WERI-Rb-1 (cell line): ENCODE measurements around the gene NTRK3.

Experiments
- DNase-seq: peaks from one replicate; pipeline ENCODE4 v3.0.0-alpha.2; 2020
- H3K27ac ChIP-seq: fragments of 250-450 bp; sonication (Bioruptor Pico); 2 replicates; pipeline ENCODE4 v1.5.1; 2020; ENCODE audit warnings: mild to moderate bottlenecking, moderate library complexity
- H3K27me3 ChIP-seq: fragments of 250-450 bp; sonication (Bioruptor Pico); 2 replicates; pipeline ENCODE4 v1.5.1; 2021; ENCODE audit warnings: mild to moderate bottlenecking, low read depth, moderate library complexity; ENCODE audit not compliant: insufficient read depth, severe bottlenecking
- H3K36me3 ChIP-seq: fragments of 250-450 bp; sonication (Bioruptor Pico); 2 replicates; pipeline ENCODE4 v1.5.1; 2020; ENCODE audit warnings: mild to moderate bottlenecking, moderate library complexity
- H3K4me3 ChIP-seq: 2 replicates; pipeline ENCODE4 v1.5.1; 2011; ENCODE audit warnings: low read depth, mild to moderate bottlenecking, control low read depth, low read length
- H3K9me3 ChIP-seq: fragments of 250-450 bp; sonication (Bioruptor Pico); 2 replicates; pipeline ENCODE4 v1.5.1; 2021; ENCODE audit warnings: mild to moderate bottlenecking, moderate library complexity; ENCODE audit not compliant: severe bottlenecking
- TF ChIP-seq, protein P1 (sequence below): IDR thresholded peaks from 2 replicates; pipeline ENCODE4 v1.5.1; 2011; ENCODE audit warnings: low read depth, mild to moderate bottlenecking, control low read depth, inconsistent platforms, low read length

Gene NTRK3

GRCh38 chr15:88057836-88058235, 198.7 kb downstream of the NTRK3 start:
- no peak for DNase-seq
- TF ChIP-seq, protein P1, sequence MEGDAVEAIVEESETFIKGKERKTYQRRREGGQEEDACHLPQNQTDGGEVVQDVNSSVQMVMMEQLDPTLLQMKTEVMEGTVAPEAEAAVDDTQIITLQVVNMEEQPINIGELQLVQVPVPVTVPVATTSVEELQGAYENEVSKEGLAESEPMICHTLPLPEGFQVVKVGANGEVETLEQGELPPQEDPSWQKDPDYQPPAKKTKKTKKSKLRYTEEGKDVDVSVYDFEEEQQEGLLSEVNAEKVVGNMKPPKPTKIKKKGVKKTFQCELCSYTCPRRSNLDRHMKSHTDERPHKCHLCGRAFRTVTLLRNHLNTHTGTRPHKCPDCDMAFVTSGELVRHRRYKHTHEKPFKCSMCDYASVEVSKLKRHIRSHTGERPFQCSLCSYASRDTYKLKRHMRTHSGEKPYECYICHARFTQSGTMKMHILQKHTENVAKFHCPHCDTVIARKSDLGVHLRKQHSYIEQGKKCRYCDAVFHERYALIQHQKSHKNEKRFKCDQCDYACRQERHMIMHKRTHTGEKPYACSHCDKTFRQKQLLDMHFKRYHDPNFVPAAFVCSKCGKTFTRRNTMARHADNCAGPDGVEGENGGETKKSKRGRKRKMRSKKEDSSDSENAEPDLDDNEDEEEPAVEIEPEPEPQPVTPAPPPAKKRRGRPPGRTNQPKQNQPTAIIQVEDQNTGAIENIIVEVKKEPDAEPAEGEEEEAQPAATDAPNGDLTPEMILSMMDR = no peak
- no peaks in the 10 kb centered on the region for H3K27me3 ChIP-seq
- no peak overlapping the region for H3K27ac ChIP-seq
- no peaks in the 10 kb centered on the region for H3K9me3 ChIP-seq
- H3K36me3 ChIP-seq = no peaks in the 10 kb centered on the region
- H3K4me3 ChIP-seq = no peak overlapping the region

DNA sequence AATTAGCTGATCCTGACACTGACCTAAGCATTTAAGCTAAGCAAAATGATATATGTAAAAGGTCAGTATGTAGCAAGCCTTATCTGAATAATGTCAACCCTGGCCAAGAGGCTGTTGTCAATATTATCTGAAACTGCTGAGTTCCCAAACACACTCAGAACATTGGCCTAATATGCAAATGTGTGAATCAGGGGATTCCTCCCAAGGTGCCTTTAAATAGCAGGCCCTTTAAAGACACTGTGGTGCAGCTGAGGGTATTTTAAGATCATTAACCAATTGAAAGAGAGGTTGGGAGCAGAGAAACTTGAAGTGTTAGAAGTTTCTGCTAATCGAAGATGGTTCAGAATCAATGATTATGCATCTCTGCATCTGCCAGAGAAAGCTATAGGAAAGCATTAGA, 207.0 kb downstream of the NTRK3 start:
- Histone ChIP-seq H3K27me3 (no peaks in the 10 kb centered on the region), H3K9me3 (no peaks in the 10 kb centered on the region), H3K27ac (no peak overlapping the region), H3K36me3 (no peaks in the 10 kb centered on the region), H3K4me3 (no peak overlapping the region)
- DNase-seq = no peak
- TF ChIP-seq, protein P1 = no peak

DNA sequence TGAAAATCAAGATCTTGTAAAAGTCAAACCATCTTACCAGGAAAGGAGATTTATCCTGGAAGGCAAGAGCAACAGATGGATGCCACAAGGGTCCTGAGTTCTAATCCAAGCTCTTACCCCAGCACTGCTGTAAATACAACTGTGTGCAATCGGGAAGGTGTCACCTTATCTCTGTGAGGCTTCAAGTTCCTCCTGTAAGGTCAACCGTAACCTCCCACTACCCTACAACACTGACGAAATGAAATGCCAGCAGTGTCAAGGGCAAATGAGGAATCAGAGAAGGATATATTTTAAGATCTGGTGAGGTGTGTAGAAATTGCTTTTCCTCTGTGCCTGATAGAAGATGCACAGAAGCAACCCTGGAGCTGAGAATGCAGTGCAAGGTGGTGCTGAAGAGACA, 207.8 kb downstream of the NTRK3 start:
- no peak for DNase-seq
- Histone ChIP-seq H3K27me3 (no peaks in the 10 kb centered on the region), H3K27ac (no peak overlapping the region), H3K4me3 (no peak overlapping the region), H3K36me3 (no peaks in the 10 kb centered on the region), H3K9me3 (no peaks in the 10 kb centered on the region)
- TF ChIP-seq, protein P1 = no peak

GRCh38 chr15:88048237-88048636, 208.3 kb downstream of the NTRK3 start:
- DNase-seq = no peak
- no peaks in the 10 kb centered on the region for H3K9me3 ChIP-seq
- no peak overlapping the region for H3K27ac ChIP-seq
- no peaks in the 10 kb centered on the region for H3K27me3 ChIP-seq
- no peak overlapping the region for H3K4me3 ChIP-seq
- TF ChIP-seq, protein P1 = no peak
- H3K36me3 ChIP-seq = no peaks in the 10 kb centered on the region

DNA sequence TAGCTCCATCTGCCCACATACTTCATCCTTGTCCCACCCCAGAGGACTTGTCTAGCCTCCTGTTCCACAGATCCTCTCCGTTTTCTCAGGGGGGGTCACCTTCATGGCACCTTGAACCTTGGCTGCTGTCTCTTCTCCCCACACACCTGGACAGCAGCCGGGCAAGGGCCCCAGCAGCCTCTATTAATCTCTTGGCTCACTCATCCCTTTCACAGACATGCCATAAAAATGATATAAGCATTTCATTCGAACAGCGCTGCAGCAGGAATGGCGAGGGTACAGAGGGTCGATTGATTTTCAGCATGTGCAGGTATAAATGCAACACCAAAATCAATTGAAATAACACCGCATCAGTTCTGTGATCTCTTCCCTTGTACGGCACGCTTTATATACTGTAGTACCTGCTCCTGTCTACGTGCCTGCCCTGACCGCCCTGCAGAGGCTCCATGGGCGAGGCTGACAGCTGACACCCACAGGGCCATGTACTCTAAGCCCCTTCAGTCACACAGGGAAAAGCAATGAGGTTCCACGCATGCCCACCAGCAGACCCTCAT, 209.9 kb downstream of the NTRK3 start:
- Histone ChIP-seq H3K27ac (no peak overlapping the region), H3K27me3 (no peaks in the 10 kb centered on the region), H3K4me3 (no peak overlapping the region), H3K9me3 (no peaks in the 10 kb centered on the region), H3K36me3 (no peaks in the 10 kb centered on the region)
- DNase-seq = no peak
- TF ChIP-seq, protein P1 = no peak

GRCh38 chr15:88043396-88043795, 213.1 kb downstream of the NTRK3 start:
- no peaks in the 10 kb centered on the region for H3K36me3 ChIP-seq
- H3K27ac ChIP-seq = no peak overlapping the region
- H3K9me3 ChIP-seq = no peaks in the 10 kb centered on the region
- TF ChIP-seq, protein P1 = no peak
- no peak overlapping the region for H3K4me3 ChIP-seq
- DNase-seq = no peak
- peaks cover 3% of the 10 kb centered on the region for H3K27me3 ChIP-seq
